Trophoblast cell (in vitro differentiated cells and primary cell): ENCODE data around the gene LRIG1.

Experiments
- DNase-seq, 2 donors: peaks; one replicate each; pipeline ENCODE4 v3.0.0-alpha.2; 2016
- H2AFZ ChIP-seq: 2 replicates; pipeline ENCODE4 v1.6.1; 2013; ENCODE audit warnings: low read length, moderate library complexity, mild to moderate bottlenecking; ENCODE audit not compliant: insufficient read depth, poor library complexity
- H2AK5ac ChIP-seq: 2 replicates; pipeline ENCODE4 v1.6.1; 2013; ENCODE audit warnings: mild to moderate bottlenecking, low read length
- H2BK120ac ChIP-seq: 2 replicates; pipeline ENCODE4 v1.6.1; 2013; ENCODE audit warnings: low read length, mild to moderate bottlenecking, moderate library complexity; ENCODE audit not compliant: insufficient read depth, poor library complexity
- H2BK12ac ChIP-seq: 2 replicates; pipeline ENCODE4 v1.6.1; 2013; ENCODE audit warnings: mild to moderate bottlenecking, low read length, moderate library complexity
- H2BK5ac ChIP-seq: 2 replicates; pipeline ENCODE4 v1.6.1; 2013; ENCODE audit warnings: low read length, low read depth, moderate library complexity, mild to moderate bottlenecking; ENCODE audit not compliant: poor library complexity
- H3K14ac ChIP-seq: 2 replicates; pipeline ENCODE4 v1.6.1; 2013; ENCODE audit warnings: mild to moderate bottlenecking, low read length
- H3K18ac ChIP-seq: 2 replicates; pipeline ENCODE4 v1.6.1; 2013; ENCODE audit warnings: mild to moderate bottlenecking, low read length
- H3K23ac ChIP-seq: 2 replicates; pipeline ENCODE4 v1.6.1; 2013; ENCODE audit warnings: low read length
- H3K27ac ChIP-seq: 2 replicates; pipeline ENCODE4 v1.5.1; 2013; ENCODE audit warnings: low read depth, mild to moderate bottlenecking, inconsistent platforms, low read length, moderate library complexity
- H3K27me3 ChIP-seq: 2 replicates; pipeline ENCODE4 v1.6.1; 2013; ENCODE audit warnings: inconsistent platforms, mild to moderate bottlenecking, low read length, moderate library complexity; ENCODE audit not compliant: insufficient read depth
- H3K36me3 ChIP-seq, 2 experiments: 1 replicate in 1 of 2; 2 replicates in 1 of 2; pipeline ENCODE4 v1.6.1; 2013; ENCODE audit warnings: low read length in 2 of 2, mild to moderate bottlenecking in 2 of 2, moderate library complexity in 1 of 2; ENCODE audit not compliant: insufficient read depth in 2 of 2, control insufficient read depth in 1 of 2
- H3K4ac ChIP-seq: 2 replicates; pipeline ENCODE4 v1.6.1; 2013; ENCODE audit warnings: low read depth, mild to moderate bottlenecking, low read length, moderate library complexity
- H3K4me1 ChIP-seq, 2 experiments: 1 replicate in 1 of 2; 2 replicates in 1 of 2; pipeline ENCODE4 v1.6.1; 2013; ENCODE audit warnings: low read length in 2 of 2, mild to moderate bottlenecking in 2 of 2, moderate library complexity in 1 of 2; ENCODE audit not compliant: insufficient read depth in 2 of 2, control insufficient read depth in 1 of 2
- H3K4me2 ChIP-seq: 2 replicates; pipeline ENCODE4 v1.6.1; 2013; ENCODE audit warnings: inconsistent platforms, mild to moderate bottlenecking, low read length, moderate library complexity
- H3K4me3 ChIP-seq: 2 replicates; pipeline ENCODE4 v1.5.1; 2013; ENCODE audit warnings: mild to moderate bottlenecking, low read depth, low read length, inconsistent platforms
- H3K79me1 ChIP-seq: one replicate; pipeline ENCODE4 v1.6.1; 2013; ENCODE audit warnings: low read length
- H3K79me2 ChIP-seq: 2 replicates; pipeline ENCODE4 v1.6.1; 2013; ENCODE audit warnings: low read length, mild to moderate bottlenecking; ENCODE audit not compliant: control insufficient read depth, insufficient read depth, poor library complexity
- H3K9ac ChIP-seq: 2 replicates; pipeline ENCODE4 v1.6.1; 2013; ENCODE audit warnings: mild to moderate bottlenecking, low read length
- H3K9me3 ChIP-seq: 2 replicates; pipeline ENCODE4 v1.6.1; 2013; ENCODE audit warnings: low read depth, mild to moderate bottlenecking, control low read depth, inconsistent platforms, low read length; ENCODE audit not compliant: insufficient read depth
- H4K12ac ChIP-seq: 2 replicates; pipeline ENCODE4 v1.6.1; 2013; ENCODE audit warnings: low read depth, mild to moderate bottlenecking, low read length, moderate library complexity
- H4K8ac ChIP-seq: 2 replicates; pipeline ENCODE4 v1.6.1; 2013; ENCODE audit warnings: low read depth, mild to moderate bottlenecking, low read length, moderate library complexity
- H4K91ac ChIP-seq: one replicate; pipeline ENCODE4 v1.6.1; 2013; ENCODE audit warnings: low read depth, mild to moderate bottlenecking, low read length, moderate library complexity
- WGBS: extraction: QIAGEN DNeasy Blood & Tissue Kit; methylation state at CpG from one replicate; pipeline ENCODE4 v1.1.7; 2013; ENCODE audit warnings: missing lambda C conversion rate; ENCODE audit not compliant: insufficient read length, insufficient coverage; ENCODE audit errors: extremely low coverage; 5-methylcytosine and 5-hydroxymethylcytosine counted together

Gene LRIG1

GRCh38 chr3:66534304-66534845, 33.6 kb upstream of the LRIG1 start:
- Histone ChIP-seq H4K8ac (no peak overlapping the region), H3K79me1 (no peaks in the 10 kb centered on the region), H2AFZ (no peak overlapping the region), H3K9me3 (no peaks in the 10 kb centered on the region), H3K4me1 (no peaks in the 10 kb centered on the region), H4K91ac (no peak overlapping the region), H3K23ac (no peak overlapping the region), H3K4ac (no peak overlapping the region), H3K79me2 (no peaks in the 10 kb centered on the region), H3K27me3 (no peaks in the 10 kb centered on the region), H3K9ac (no peak overlapping the region), H4K12ac (no peak overlapping the region), H3K18ac (no peak overlapping the region), H3K14ac (no peak overlapping the region), H3K27ac (no peak overlapping the region), H3K4me3 (no peak overlapping the region), H3K4me2 (no peak overlapping the region), H3K36me3 (no peaks in the 10 kb centered on the region), H2BK5ac (no peak overlapping the region), H2AK5ac (no peak overlapping the region), H2BK12ac (no peak overlapping the region), H2BK120ac (no peak overlapping the region)
- no CpG with 5 or more reads among the region's 6 CpGs for WGBS
- no peak for DNase-seq

- H3K27me3 ChIP-seq: no peaks in the 10 kb centered on the region
- no peak overlapping the region for H3K4me2 ChIP-seq
- H3K4me1 ChIP-seq: no peaks in the 10 kb centered on the region
- no peak overlapping the region for H2BK120ac ChIP-seq
- H3K9ac ChIP-seq: no peak overlapping the region
- H4K12ac ChIP-seq: no peak overlapping the region
- H4K91ac ChIP-seq: no peak overlapping the region
- no CpG with 5 or more reads among the region's 1 CpG for WGBS
- H3K79me1 ChIP-seq: no peaks in the 10 kb centered on the region
- H2BK12ac ChIP-seq: no peak overlapping the region
- no peaks in the 10 kb centered on the region for H3K36me3 ChIP-seq
- no peak overlapping the region for H3K18ac ChIP-seq
- no peak overlapping the region for H3K14ac ChIP-seq
- DNase-seq: no peak
- no peak overlapping the region for H2BK5ac ChIP-seq
- no peak overlapping the region for H2AK5ac ChIP-seq
- no peaks in the 10 kb centered on the region for H3K79me2 ChIP-seq
- H3K9me3 ChIP-seq: no peaks in the 10 kb centered on the region
- no peak overlapping the region for H4K8ac ChIP-seq
- no peak overlapping the region for H3K27ac ChIP-seq
- H3K23ac ChIP-seq: no peak overlapping the region
- no peak overlapping the region for H2AFZ ChIP-seq
- no peak overlapping the region for H3K4ac ChIP-seq
- no peak overlapping the region for H3K4me3 ChIP-seq
Observed at GRCh38 chr3:66532613-66533012, 31.8 kb upstream of the LRIG1 start.

GRCh38 chr3:66532160-66532587, 31.4 kb upstream of the LRIG1 start:
- H2AK5ac ChIP-seq: no peak overlapping the region
- H3K9me3 ChIP-seq: no peaks in the 10 kb centered on the region
- H3K18ac ChIP-seq: no peak overlapping the region
- no peak overlapping the region for H3K4ac ChIP-seq
- no peak overlapping the region for H3K14ac ChIP-seq
- H2BK120ac ChIP-seq: no peak overlapping the region
- no peak overlapping the region for H4K8ac ChIP-seq
- no peak overlapping the region for H4K12ac ChIP-seq
- no peak overlapping the region for H2AFZ ChIP-seq
- H3K23ac ChIP-seq: no peak overlapping the region
- no peak overlapping the region for H3K4me3 ChIP-seq
- H4K91ac ChIP-seq: no peak overlapping the region
- DNase-seq: no peak
- H3K4me1 ChIP-seq: no peaks in the 10 kb centered on the region
- H2BK5ac ChIP-seq: no peak overlapping the region
- H3K79me1 ChIP-seq: no peaks in the 10 kb centered on the region
- H3K27ac ChIP-seq: no peak overlapping the region
- H2BK12ac ChIP-seq: no peak overlapping the region
- no peaks in the 10 kb centered on the region for H3K36me3 ChIP-seq
- H3K27me3 ChIP-seq: no peaks in the 10 kb centered on the region
- no CpG with 5 or more reads among the region's 1 CpG for WGBS
- no peak overlapping the region for H3K9ac ChIP-seq
- H3K4me2 ChIP-seq: no peak overlapping the region
- H3K79me2 ChIP-seq: no peaks in the 10 kb centered on the region

- Histone ChIP-seq H3K27ac (no peak overlapping the region), H3K4me2 (no peak overlapping the region), H3K27me3 (no peaks in the 10 kb centered on the region), H3K4ac (no peak overlapping the region), H3K4me3 (no peak overlapping the region), H3K4me1 (no peaks in the 10 kb centered on the region), H3K18ac (no peak overlapping the region), H2AK5ac (no peak overlapping the region), H4K91ac (no peak overlapping the region), H2BK5ac (no peak overlapping the region), H3K9ac (no peak overlapping the region), H2BK120ac (no peak overlapping the region), H3K79me2 (no peaks in the 10 kb centered on the region), H3K23ac (no peak overlapping the region), H2AFZ (no peak overlapping the region), H3K36me3 (no peaks in the 10 kb centered on the region), H3K79me1 (no peaks in the 10 kb centered on the region), H4K12ac (no peak overlapping the region), H3K14ac (no peak overlapping the region), H4K8ac (no peak overlapping the region), H3K9me3 (no peaks in the 10 kb centered on the region), H2BK12ac (no peak overlapping the region)
- no CpG with 5 or more reads among the region's 1 CpG for WGBS
- no peak for DNase-seq
Observed at GRCh38 chr3:66531256-66531655, 30.4 kb upstream of the LRIG1 start.
